T-helper 1 cell (primary cell): ENCODE data around the gene FOSL1.
A peak's percentile ranks its signal among the peaks of the same experiment; 100 is the strongest.

ENCODE experiments used
- DNase-seq, 5 donors: peaks; one replicate each; pipeline ENCODE4 v3.0.0-alpha.2; 2012 to 2020

The FOSL1 gene

GRCh38 chr11:65882120-65883057, 17.8 kb downstream of the FOSL1 start:
- no peak for DNase-seq

- DNase-seq: no peak
These were observed 19.3 kb downstream of the FOSL1 start for GRCh38 chr11:65880844-65881421.

DNA sequence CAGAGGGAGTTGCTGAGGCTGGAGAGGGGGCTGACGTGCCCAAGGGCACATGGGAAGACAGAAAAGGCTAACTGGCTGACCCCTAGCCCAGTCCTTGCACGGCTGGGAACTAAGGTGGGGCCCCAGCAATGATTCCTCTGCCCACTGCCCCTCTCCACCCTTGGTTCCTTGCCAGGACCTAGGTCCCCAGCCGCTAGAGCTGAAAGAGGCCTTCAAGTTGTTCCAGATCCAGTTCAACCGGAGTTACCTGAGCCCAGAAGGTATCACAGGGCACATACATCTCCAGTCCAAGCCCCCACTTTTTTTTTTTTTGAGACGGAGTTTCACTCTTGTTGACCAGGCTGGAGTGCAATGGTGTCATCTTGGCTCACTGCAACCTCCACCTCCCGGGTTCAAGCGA, 20.2 kb downstream of the FOSL1 start:
- DNase-seq: no peak

DNA sequence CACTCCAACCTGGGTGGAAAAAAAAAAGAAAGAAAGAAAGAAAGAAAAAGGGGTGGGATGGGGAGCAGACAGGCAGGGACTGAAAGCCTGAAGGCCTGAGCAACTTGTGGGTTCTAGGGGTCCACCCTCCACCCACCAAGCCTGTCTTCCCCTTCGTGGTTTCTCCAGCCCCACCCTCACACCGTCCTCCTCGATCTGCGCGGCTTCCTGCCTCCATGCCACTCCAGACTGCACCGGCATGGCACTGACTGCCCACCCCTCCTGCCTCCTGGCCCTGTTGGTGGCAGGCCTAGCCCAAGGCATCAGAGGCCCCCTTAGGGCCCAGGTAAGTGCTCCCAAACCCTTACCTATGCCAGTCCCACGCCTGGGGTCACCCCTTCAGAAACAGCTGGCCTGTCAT, 20.6 kb downstream of the FOSL1 start, which contains the start of gene CTSW:
TSS of gene CTSW (plus strand) at position 221 of the 400 bp plus-strand sequence. CDS start at position 239, 18 bp downstream.
- DNase-seq: peak in 1 of 5 donors; percentile 35

- peak; percentile 93 to 96 (median 94) for DNase-seq
These were observed 26.7 kb downstream of the FOSL1 start for GRCh38 chr11:65873318-65874156.

GRCh38 chr11:65872586-65873317, 27.4 kb downstream of the FOSL1 start, which contains the start of gene EFEMP2:
EFEMP2 (minus strand) TSS chr11:65872800; CDS start chr11:65872354, 446 bp downstream.
- DNase-seq: no peak

- DNase-seq: no peak
These were observed 28.2 kb downstream of the FOSL1 start for GRCh38 chr11:65871811-65872548.

- DNase-seq: no peak
These were observed 29.2 kb downstream of the FOSL1 start for GRCh38 chr11:65870706-65871681.

GRCh38 chr11:65870307-65870658, 29.9 kb downstream of the FOSL1 start:
- DNase-seq: no peak

DNA sequence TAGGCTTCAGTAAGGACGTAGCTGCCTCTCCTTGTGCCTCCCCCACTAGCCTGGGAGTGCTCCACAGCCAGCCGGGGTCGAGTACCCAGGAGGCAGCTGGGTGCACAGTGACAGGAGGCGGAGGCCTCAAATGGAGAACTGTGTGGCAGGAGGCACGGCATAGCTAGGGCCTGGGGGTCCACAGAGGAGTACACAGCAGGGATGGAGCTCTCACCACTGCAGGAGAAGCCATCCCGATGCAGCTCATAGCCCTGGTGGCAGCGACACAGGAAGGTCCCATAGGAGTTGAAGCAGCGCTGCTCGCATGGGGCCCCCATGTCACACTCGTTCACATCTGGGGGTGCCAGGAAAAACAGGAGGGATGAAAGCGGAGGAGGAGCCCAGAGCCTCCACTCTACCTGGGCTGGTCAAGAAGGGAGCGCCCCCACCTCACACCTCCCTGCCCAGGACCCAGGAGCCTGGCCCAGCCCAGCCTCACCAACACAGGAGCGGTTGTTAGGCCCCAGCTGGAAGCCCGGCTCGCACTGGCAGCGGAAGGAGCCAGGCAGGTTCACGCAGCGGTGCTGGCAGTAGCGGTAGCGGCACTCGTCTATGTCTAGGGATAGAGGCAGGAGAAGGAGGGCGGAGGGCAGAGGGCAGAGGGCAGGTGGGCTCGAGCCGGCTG, 30.4 kb downstream of the FOSL1 start:
- DNase-seq: no peak

GRCh38 chr11:65868907-65869306, 31.3 kb downstream of the FOSL1 start:
- DNase-seq: no peak

DNA sequence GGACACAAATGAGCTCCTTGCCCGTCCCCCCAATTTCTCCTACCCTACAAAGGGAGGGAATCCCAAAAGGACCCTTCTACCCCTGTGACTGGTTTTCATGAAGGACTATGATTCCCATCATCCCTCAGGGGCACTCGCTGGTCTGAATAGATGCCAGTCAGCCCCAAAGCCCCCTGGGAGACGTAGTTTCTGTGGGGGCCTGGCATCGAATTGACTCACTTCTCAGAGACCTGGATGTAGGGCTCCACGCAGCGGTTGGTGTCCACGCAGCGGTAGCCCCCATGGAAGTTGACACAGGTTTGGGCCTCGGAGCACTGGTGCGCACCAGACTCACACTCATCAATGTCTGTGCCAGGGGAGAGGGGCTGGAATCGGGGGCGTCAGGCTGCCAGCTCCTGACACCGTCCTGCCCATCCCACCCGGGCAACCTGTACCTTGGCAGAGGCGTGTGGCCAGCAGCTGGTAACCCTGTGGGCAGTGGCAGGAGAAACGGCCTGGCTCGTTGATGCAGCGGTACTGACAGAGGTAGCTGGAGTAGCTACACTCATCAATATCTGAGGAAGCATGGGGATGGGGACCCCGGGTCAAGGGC, 32.0 kb downstream of the FOSL1 start:
- no peak for DNase-seq

- no peak for DNase-seq
These were observed 32.7 kb downstream of the FOSL1 start for GRCh38 chr11:65867284-65868071.

DNA sequence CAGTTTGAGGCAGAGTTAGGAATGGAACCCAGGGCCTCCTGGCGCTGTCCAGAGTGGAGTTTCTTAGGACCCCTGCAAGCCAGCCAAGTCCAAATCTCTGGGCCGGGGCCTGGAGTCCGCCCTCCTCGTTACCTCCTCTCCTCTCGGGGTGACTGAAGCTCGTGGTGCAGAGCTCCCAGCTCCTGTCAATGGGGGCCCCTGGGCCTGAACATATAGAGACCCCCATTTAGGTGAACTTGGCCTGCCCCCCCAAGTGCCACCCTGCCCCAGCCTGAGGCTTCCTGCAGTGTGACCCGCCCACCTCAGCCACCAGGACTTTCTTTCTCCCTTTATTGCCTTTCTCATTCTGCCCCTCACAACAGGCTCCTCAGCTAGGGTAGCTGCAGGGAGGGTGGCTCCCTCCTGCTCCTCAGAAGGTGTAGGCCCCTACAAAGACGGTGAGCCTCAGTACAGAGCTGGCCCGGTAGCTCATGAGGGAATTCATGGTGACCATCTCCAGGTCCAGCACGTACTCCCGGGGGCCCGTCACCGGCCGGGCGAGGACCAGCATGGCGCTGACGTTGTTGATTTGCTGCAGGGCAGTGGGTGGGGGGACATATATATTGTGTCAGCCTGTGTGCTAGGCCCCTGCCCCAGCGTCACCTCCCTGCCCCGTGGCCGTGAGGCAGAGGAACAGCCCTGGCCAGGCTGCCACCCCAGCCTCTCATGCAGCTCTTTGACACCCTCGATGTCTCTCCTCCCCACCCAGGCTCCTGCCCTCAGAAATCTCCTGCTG, 33.5 kb downstream of the FOSL1 start:
- no peak for DNase-seq

GRCh38 chr11:65865550-65866172, 34.5 kb downstream of the FOSL1 start:
- DNase-seq: no peak

- no peak for DNase-seq
These were observed 35.3 kb downstream of the FOSL1 start for GRCh38 chr11:65864706-65865471.
